Stomach smooth muscle (tissue), 2 donors: ENCODE measurements around the gene AAGAB.

ENCODE experiments used
- H3K27ac ChIP-seq: one replicate; pipeline ENCODE4 v1.7.0; 2013; ENCODE audit warnings: mild to moderate bottlenecking, low read length, inconsistent platforms
- H3K27me3 ChIP-seq, 2 donors: one replicate each; pipeline ENCODE4 v1.7.0; 2013; ENCODE audit warnings: low read length in 2 of 2; ENCODE audit not compliant: insufficient read depth in 2 of 2, control insufficient read depth in 1 of 2
- H3K36me3 ChIP-seq, 2 donors: one replicate each; pipeline ENCODE4 v1.7.0; 2013; ENCODE audit warnings: low read length in 2 of 2; ENCODE audit not compliant: control insufficient read depth in 2 of 2, insufficient read depth in 2 of 2
- H3K4me1 ChIP-seq: one replicate; pipeline ENCODE4 v1.7.0; 2013; ENCODE audit warnings: low read length; ENCODE audit not compliant: control insufficient read depth, insufficient read depth
- H3K4me3 ChIP-seq, 2 donors: one replicate each; pipeline ENCODE4 v1.7.0; 2013; ENCODE audit warnings: low read length in 2 of 2
- H3K9ac ChIP-seq, 2 donors: one replicate each; pipeline ENCODE4 v1.7.0; 2013; ENCODE audit warnings: low read length in 2 of 2, mild to moderate bottlenecking in 1 of 2
- H3K9me3 ChIP-seq, 2 donors: one replicate each; pipeline ENCODE4 v1.7.0; 2013; ENCODE audit warnings: low read length in 2 of 2; ENCODE audit not compliant: control insufficient read depth in 2 of 2
- donor health status: healthy.
- donor health status: Pancreatic carcinoma.

AAGAB gene

DNA sequence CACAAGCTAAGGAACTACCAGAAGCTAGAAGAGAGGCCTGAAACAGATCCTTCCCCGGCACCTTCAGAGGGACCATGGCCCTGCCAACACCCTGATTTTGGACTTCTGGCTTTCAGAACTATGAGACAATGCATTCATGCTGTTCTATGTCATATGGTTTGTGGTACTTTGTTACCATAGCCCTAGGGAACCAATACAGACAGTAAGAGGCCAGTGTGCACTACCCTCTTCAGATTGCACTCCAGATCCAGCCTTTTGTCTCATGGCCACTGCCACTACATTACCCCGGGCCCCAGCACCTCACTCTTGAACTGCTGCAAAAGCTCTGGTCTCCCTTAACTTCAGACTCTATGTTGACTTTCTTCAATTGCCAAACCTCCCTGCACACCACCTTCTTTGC, 24.0 kb downstream of the AAGAB start:
- Histone ChIP-seq H3K4me1 (no peaks in the 10 kb centered on the region), H3K36me3 (peaks cover 16 to 20% of the 10 kb centered on the region in 2 donors), H3K27ac (no peak overlapping the region)

DNA sequence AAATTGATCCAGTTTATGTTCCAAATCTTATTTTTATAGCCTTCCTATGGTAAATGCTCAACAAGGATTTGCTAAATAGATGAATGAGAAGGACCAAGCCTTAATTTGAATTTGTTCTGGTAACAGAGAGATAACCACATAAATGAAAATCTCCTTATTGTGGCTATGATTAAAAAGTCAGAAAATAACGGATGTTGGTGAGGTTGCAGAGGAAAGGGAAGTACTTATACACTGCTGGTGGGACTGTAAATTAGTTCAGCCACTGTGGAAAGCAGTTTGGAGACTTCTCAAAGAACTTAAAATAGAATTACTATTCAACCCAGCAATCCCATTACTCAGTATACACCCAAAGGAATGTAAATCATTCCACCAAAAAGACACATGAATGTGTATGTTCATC, 26.2 kb downstream of the AAGAB start:
- Histone ChIP-seq H3K9ac (no peak overlapping the region), H3K27me3 (no peaks in the 10 kb centered on the region), H3K4me3 (no peak overlapping the region), H3K36me3 (peaks cover 13 to 16% of the 10 kb centered on the region in 2 donors), H3K4me1 (no peaks in the 10 kb centered on the region), H3K9me3 (no peaks in the 10 kb centered on the region), H3K27ac (no peak overlapping the region)

More for the DNA sequence above, 24.0 kb downstream of the AAGAB start:
- Histone ChIP-seq H3K9me3 (no peaks in the 10 kb centered on the region), H3K27me3 (no peaks in the 10 kb centered on the region), H3K4me3 (no peak overlapping the region), H3K9ac (no peak overlapping the region)

DNA sequence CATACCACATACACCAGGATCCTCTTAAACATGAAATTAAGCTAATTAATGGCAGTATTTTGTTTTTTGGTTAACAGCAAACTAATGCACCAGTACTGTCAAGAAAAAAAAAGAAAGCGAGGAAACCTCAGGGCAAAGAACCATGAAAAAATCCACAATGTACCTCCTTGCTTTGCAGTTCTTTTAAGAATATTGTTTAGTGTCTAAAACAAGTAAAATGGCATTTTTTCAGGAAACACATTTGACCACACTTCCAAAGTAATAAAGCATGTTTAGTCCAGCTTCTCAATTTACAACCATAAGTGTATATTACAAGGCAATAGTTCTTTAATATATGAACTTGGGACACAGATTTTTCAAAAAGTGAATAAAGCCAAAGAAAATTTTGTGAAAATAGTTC, 26.6 kb downstream of the AAGAB start:
- no peaks in the 10 kb centered on the region for H3K9me3 ChIP-seq
- no peak overlapping the region for H3K4me3 ChIP-seq
- no peak overlapping the region for H3K9ac ChIP-seq
- H3K27me3 ChIP-seq, result no peaks in the 10 kb centered on the region
- H3K27ac ChIP-seq, result no peak overlapping the region
- H3K4me1 ChIP-seq, result no peaks in the 10 kb centered on the region
- peaks cover 12 to 13% of the 10 kb centered on the region in 2 donors for H3K36me3 ChIP-seq

DNA sequence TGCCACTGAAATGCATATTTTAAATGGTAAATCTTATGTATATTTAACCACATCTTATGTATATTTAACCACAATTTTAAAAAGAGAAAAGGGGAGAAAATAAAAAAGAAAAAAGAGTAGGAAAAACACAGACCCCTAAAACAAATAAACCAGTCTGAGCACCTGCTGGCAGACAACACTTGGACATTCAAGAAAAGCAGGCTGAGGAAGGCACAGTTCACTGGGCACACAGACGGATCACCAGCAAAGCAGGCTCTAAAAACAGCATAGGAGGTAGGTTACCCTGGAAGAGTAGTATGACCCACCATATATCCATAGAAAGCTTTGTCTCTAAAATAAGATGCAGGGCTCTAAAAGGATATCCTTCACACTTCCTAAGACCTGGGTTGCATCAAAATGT, 27.0 kb downstream of the AAGAB start:
- Histone ChIP-seq H3K9me3 (no peaks in the 10 kb centered on the region), H3K9ac (no peak overlapping the region), H3K27ac (no peak overlapping the region), H3K36me3 (peaks cover 12 to 13% of the 10 kb centered on the region in 2 donors), H3K27me3 (no peaks in the 10 kb centered on the region), H3K4me1 (no peaks in the 10 kb centered on the region), H3K4me3 (no peak overlapping the region)

GRCh38 chr15:67225336-67225735, 29.1 kb downstream of the AAGAB start:
- H3K27me3 ChIP-seq, result no peaks in the 10 kb centered on the region
- H3K27ac ChIP-seq, result no peak overlapping the region
- no peaks in the 10 kb centered on the region for H3K4me1 ChIP-seq
- H3K4me3 ChIP-seq, result no peak overlapping the region
- no peak overlapping the region for H3K9ac ChIP-seq
- H3K36me3 ChIP-seq, result peaks cover 3 to 4% of the 10 kb centered on the region in 2 donors
- no peaks in the 10 kb centered on the region for H3K9me3 ChIP-seq

GRCh38 chr15:67224889-67225288, 29.6 kb downstream of the AAGAB start:
- H3K9ac ChIP-seq, result no peak overlapping the region
- no peak overlapping the region for H3K27ac ChIP-seq
- H3K9me3 ChIP-seq, result no peaks in the 10 kb centered on the region

GRCh38 chr15:67219288-67219687, 35.2 kb downstream of the AAGAB start:
- Histone ChIP-seq H3K36me3 (no peaks in the 10 kb centered on the region), H3K9me3 (no peaks in the 10 kb centered on the region), H3K27ac (no peak overlapping the region), H3K9ac (no peak overlapping the region), H3K27me3 (no peaks in the 10 kb centered on the region), H3K4me3 (no peak overlapping the region), H3K4me1 (no peaks in the 10 kb centered on the region)

More at GRCh38 chr15:67224889-67225288, 29.6 kb downstream of the AAGAB start:
- Histone ChIP-seq H3K36me3 (peaks cover 0 to 4% of the 10 kb centered on the region in 2 donors), H3K4me1 (no peaks in the 10 kb centered on the region), H3K4me3 (no peak overlapping the region), H3K27me3 (no peaks in the 10 kb centered on the region)

DNA sequence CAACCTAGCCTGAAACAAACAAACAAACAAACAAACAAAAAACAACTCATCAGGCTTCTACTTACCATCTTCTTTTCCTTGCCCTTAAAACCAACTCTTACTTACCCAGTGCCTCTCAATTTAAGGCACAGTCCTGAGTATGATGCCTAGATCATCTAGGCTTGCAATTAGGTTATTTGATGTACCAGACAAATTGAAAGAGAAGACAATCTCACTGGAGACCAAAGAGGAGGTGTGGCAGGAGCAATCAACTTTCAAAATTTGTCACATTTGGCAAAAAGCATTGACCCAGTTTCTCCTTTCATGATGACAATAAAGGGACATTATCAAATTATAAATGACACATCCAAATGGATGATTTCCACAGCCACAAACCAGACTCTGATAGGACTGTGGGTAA, 36.0 kb downstream of the AAGAB start:
- Histone ChIP-seq H3K4me1 (no peaks in the 10 kb centered on the region), H3K27ac (no peak overlapping the region), H3K36me3 (no peaks in the 10 kb centered on the region), H3K9ac (no peak overlapping the region), H3K27me3 (no peaks in the 10 kb centered on the region), H3K4me3 (no peak overlapping the region), H3K9me3 (no peaks in the 10 kb centered on the region)

GRCh38 chr15:67216859-67217258, 37.6 kb downstream of the AAGAB start:
- Histone ChIP-seq H3K4me1 (no peaks in the 10 kb centered on the region), H3K27ac (no peak overlapping the region), H3K9me3 (no peaks in the 10 kb centered on the region), H3K4me3 (no peak overlapping the region), H3K9ac (no peak overlapping the region), H3K36me3 (no peaks in the 10 kb centered on the region), H3K27me3 (no peaks in the 10 kb centered on the region)

- H3K9ac ChIP-seq, result no peak overlapping the region
- no peaks in the 10 kb centered on the region for H3K27me3 ChIP-seq
- H3K4me1 ChIP-seq, result no peaks in the 10 kb centered on the region
- no peak overlapping the region for H3K4me3 ChIP-seq
- no peak overlapping the region for H3K27ac ChIP-seq
- no peaks in the 10 kb centered on the region for H3K9me3 ChIP-seq
- no peaks in the 10 kb centered on the region for H3K36me3 ChIP-seq
Observed at GRCh38 chr15:67215102-67215501, 39.4 kb downstream of the AAGAB start.

- H3K9me3 ChIP-seq, result no peaks in the 10 kb centered on the region
- H3K27ac ChIP-seq, result no peak overlapping the region
Observed at GRCh38 chr15:67212684-67213367, 41.6 kb downstream of the AAGAB start.

More at GRCh38 chr15:67212684-67213367, 41.6 kb downstream of the AAGAB start:
- no peak overlapping the region for H3K9ac ChIP-seq
- no peak overlapping the region for H3K4me3 ChIP-seq
- H3K27me3 ChIP-seq, result no peaks in the 10 kb centered on the region
- no peaks in the 10 kb centered on the region for H3K4me1 ChIP-seq
- H3K36me3 ChIP-seq, result peaks cover 3 to 10% of the 10 kb centered on the region in 2 donors
